ENCODE results near the gene CNNM2.

CNNM2 gene

GRCh38 chr10:103072891-103073290, 154.8 kb downstream of the CNNM2 start:
- no peak for DNase-seq (ENCODE audit: low read depth in 3 of 3)

GRCh38 chr10:103077020-103077419, 158.9 kb downstream of the CNNM2 start:
- DNase-seq (ENCODE audit: low read depth in 3 of 3): no peak

- DNase-seq (ENCODE audit: low read depth in 3 of 3): no peak
These were observed 159.6 kb downstream of the CNNM2 start for GRCh38 chr10:103077491-103078308.

GRCh38 chr10:103078309-103078615, 160.2 kb downstream of the CNNM2 start:
- DNase-seq (ENCODE audit: low read depth in 3 of 3): no peak

- DNase-seq (ENCODE audit: low read depth in 3 of 3): no peak
These were observed 160.6 kb downstream of the CNNM2 start for GRCh38 chr10:103078676-103079075.

GRCh38 chr10:103079100-103079499, 161.0 kb downstream of the CNNM2 start:
- DNase-seq (ENCODE audit: low read depth in 3 of 3): no peak

- DNase-seq (ENCODE audit: low read depth in 3 of 3): no peak
These were observed 161.9 kb downstream of the CNNM2 start for GRCh38 chr10:103079946-103080345.

GRCh38 chr10:103080891-103081581, 162.9 kb downstream of the CNNM2 start:
- DNase-seq (ENCODE audit: low read depth in 3 of 3): no peak

- DNase-seq (ENCODE audit: low read depth in 3 of 3): no peak
These were observed 164.6 kb downstream of the CNNM2 start for GRCh38 chr10:103082683-103083082.

- no peak for DNase-seq (ENCODE audit: low read depth in 3 of 3)
These were observed 165.3 kb downstream of the CNNM2 start for GRCh38 chr10:103083266-103083976.

GRCh38 chr10:103083977-103084320, 165.9 kb downstream of the CNNM2 start:
- DNase-seq (ENCODE audit: low read depth in 3 of 3): no peak

- DNase-seq (ENCODE audit: low read depth in 3 of 3): no peak
These were observed 168.2 kb downstream of the CNNM2 start for GRCh38 chr10:103086261-103086660.

GRCh38 chr10:103086799-103087198, 168.7 kb downstream of the CNNM2 start:
- DNase-seq (ENCODE audit: low read depth in 3 of 3): no peak

- DNase-seq (ENCODE audit: low read depth in 3 of 3): no peak
These were observed 171.4 kb downstream of the CNNM2 start for GRCh38 chr10:103089493-103089892.

- DNase-seq (ENCODE audit: low read depth in 3 of 3): no peak
These were observed 172.8 kb downstream of the CNNM2 start for GRCh38 chr10:103090911-103091310.

GRCh38 chr10:103095005-103095404, 176.9 kb downstream of the CNNM2 start:
- no peak for DNase-seq (ENCODE audit: low read depth in 3 of 3)

GRCh38 chr10:103096130-103096529, 178.0 kb downstream of the CNNM2 start:
- no peak for DNase-seq (ENCODE audit: low read depth in 3 of 3)

- no peak for DNase-seq (ENCODE audit: low read depth in 3 of 3)
These were observed 180.1 kb downstream of the CNNM2 start for GRCh38 chr10:103098240-103098639.

- DNase-seq (ENCODE audit: low read depth in 3 of 3): no peak
These were observed 182.5 kb downstream of the CNNM2 start for GRCh38 chr10:103100620-103101019.

- DNase-seq (ENCODE audit: low read depth in 3 of 3): no peak
These were observed 184.1 kb downstream of the CNNM2 start for GRCh38 chr10:103102195-103102594.

GRCh38 chr10:103103989-103104388, 185.9 kb downstream of the CNNM2 start:
- no peak for DNase-seq (ENCODE audit: low read depth in 3 of 3)

- no peak for DNase-seq (ENCODE audit: low read depth in 3 of 3)
These were observed 186.6 kb downstream of the CNNM2 start for GRCh38 chr10:103104721-103105120.

GRCh38 chr10:103105462-103105861, 187.4 kb downstream of the CNNM2 start:
- DNase-seq (ENCODE audit: low read depth in 3 of 3): no peak

All from stimulated activated CD4-positive, alpha-beta T cell treated with anti-CD3 and anti-CD28 coated beads, TNF-alpha, amount 100 ng/mL, for 48 hours (primary cell).